ENCODE data around the gene AKAP8.
"Not testable (repeated sequence)": the region's sequence is repeated elsewhere in the genome, so short reads cannot be mapped to it uniquely, and the experiment has no call there.

The AKAP8 gene

GRCh38 chr19:15379083-15379998 is at the start of gene AKAP8:
Gene AKAP8, minus strand, starts transcription at chr19:15379787. Its CDS starts 56 bp downstream, at chr19:15379731.
- DNase-seq, result peak; percentile 99

- DNase-seq, result no peak
Measured at GRCh38 chr19:15427991-15428471, 48.4 kb upstream of the AKAP8 start.

- DNase-seq, result no peak
Measured at GRCh38 chr19:15427350-15427700, 47.7 kb upstream of the AKAP8 start.

GRCh38 chr19:15426485-15427349 is 47.1 kb upstream of the AKAP8 start:
- DNase-seq, result no peak

- DNase-seq, result no peak
Measured at GRCh38 chr19:15425321-15425950, 45.8 kb upstream of the AKAP8 start.

GRCh38 chr19:15424692-15425272 is 45.2 kb upstream of the AKAP8 start:
- DNase-seq, result no peak

GRCh38 chr19:15424121-15424520 is 44.5 kb upstream of the AKAP8 start:
- DNase-seq, result no peak

GRCh38 chr19:15423130-15423529 is 43.5 kb upstream of the AKAP8 start:
- no peak for DNase-seq

GRCh38 chr19:15422296-15423075 is 42.9 kb upstream of the AKAP8 start:
- no peak for DNase-seq

- no peak for DNase-seq
Measured at GRCh38 chr19:15421721-15422260, 42.2 kb upstream of the AKAP8 start.

- no peak for DNase-seq
Measured at GRCh38 chr19:15421136-15421695, 41.6 kb upstream of the AKAP8 start.

GRCh38 chr19:15419413-15420025 is 39.9 kb upstream of the AKAP8 start:
- no peak for DNase-seq

- peak; percentile 99 for DNase-seq
Measured at GRCh38 chr19:15418579-15419412, 39.2 kb upstream of the AKAP8 start, which contains the start of gene AKAP8L. Gene AKAP8L, minus strand, starts transcription at chr19:15418988. Its CDS starts 65 bp downstream, at chr19:15418923.

GRCh38 chr19:15418231-15418578 is 38.6 kb upstream of the AKAP8 start:
- no peak for DNase-seq

- no peak for DNase-seq
Measured at GRCh38 chr19:15417699-15418098, 38.1 kb upstream of the AKAP8 start.

GRCh38 chr19:15412832-15413231 is 33.2 kb upstream of the AKAP8 start:
- DNase-seq, result no peak

- not testable (repeated sequence) for DNase-seq
Measured at GRCh38 chr19:15411351-15411750, 31.8 kb upstream of the AKAP8 start.

GRCh38 chr19:15404780-15405211 is 25.2 kb upstream of the AKAP8 start:
- peak; percentile 43 for DNase-seq

GRCh38 chr19:15404097-15404779 is 24.7 kb upstream of the AKAP8 start:
- peak; percentile 24 for DNase-seq

All from activated effector memory CD4-positive, alpha-beta T cell treated with anti-CD3 and anti-CD28 coated beads, Interleukin-2, amount 50 U/mL, for 16 hours (primary cell).